HepG2 (cell line): ENCODE measurements around the gene RIMOC1. TPM values are rescaled to one million over a fixed set of nuclear protein-coding genes. Genes with fewer than 3 reads are reported as not detected.
A peak's percentile ranks its signal among the peaks of the same experiment; 100 is the strongest.

Experiments used
- EED ChIP-seq: sonication (generic); formaldehyde crosslinking; IDR thresholded peaks from 2 replicates; pipeline ENCODE4 v1.5.0; 2020; ENCODE audit warnings: mild to moderate bottlenecking, missing genetic modification reagents
- EHMT2 ChIP-seq: fragments of 200-600 bp; sonication (generic); IDR thresholded peaks from 2 replicates; pipeline ENCODE4 v1.7.0; 2017; ENCODE audit warnings: antibody characterized with exemption, low read depth, low read length, borderline replicate concordance
- FOXA3 ChIP-seq: IDR thresholded peaks from 2 replicates; pipeline ENCODE4 v1.6.1; 2016; ENCODE audit warnings: missing genetic modification reagents, missing compliant biosample characterization
- MBNL3 ChIP-seq: fragments of 250-450 bp; sonication (Bioruptor Pico); conservative IDR thresholded peaks from 2 replicates; pipeline ENCODE4 v1.8.0; 2022; ENCODE audit warnings: mild to moderate bottlenecking, inconsistent platforms
- MZF1 ChIP-seq: sonication (generic); formaldehyde crosslinking; IDR thresholded peaks from 2 replicates; pipeline ENCODE4 v1.8.1; 2023; ENCODE audit warnings: mild to moderate bottlenecking, missing genetic modification reagents, borderline replicate concordance
- RELA ChIP-seq: sonication (generic); formaldehyde crosslinking; IDR thresholded peaks from 2 replicates; pipeline ENCODE4 v1.4.0; 2020; ENCODE audit warnings: missing genetic modification reagents
- SP140L ChIP-seq: sonication (generic); formaldehyde crosslinking; IDR thresholded peaks from 2 replicates; pipeline ENCODE4 v1.4.0; 2020; ENCODE audit warnings: missing genetic modification reagents, borderline replicate concordance
- SP4 ChIP-seq: sonication (generic); formaldehyde crosslinking; IDR thresholded peaks from 2 replicates; pipeline ENCODE4 v1.8.1; 2023; ENCODE audit warnings: mild to moderate bottlenecking, missing genetic modification reagents
- WIZ ChIP-seq: sonication (generic); formaldehyde crosslinking; IDR thresholded peaks from 2 replicates; pipeline ENCODE4 v1.5.1; 2020; ENCODE audit warnings: mild to moderate bottlenecking, missing genetic modification reagents
- ZBTB1 ChIP-seq: sonication (generic); formaldehyde crosslinking; IDR thresholded peaks from 2 replicates; pipeline ENCODE4 v1.4.0; 2020; ENCODE audit warnings: missing genetic modification reagents, borderline replicate concordance
- ZMYM3 ChIP-seq: sonication (generic); formaldehyde crosslinking; IDR thresholded peaks from 2 replicates; pipeline ENCODE4 v1.5.1; 2020; ENCODE audit warnings: mild to moderate bottlenecking, missing genetic modification reagents
- ZNF282 ChIP-seq: fragments of 450-650 bp; IDR thresholded peaks from 2 replicates; pipeline ENCODE4 v1.6.1; 2018; ENCODE audit not compliant: partially characterized antibody
- ZNF703 ChIP-seq: sonication (generic); formaldehyde crosslinking; IDR thresholded peaks from 2 replicates; pipeline ENCODE4 v1.5.1; 2020; ENCODE audit warnings: missing genetic modification reagents, mild to moderate bottlenecking, moderate library complexity, borderline replicate concordance
- ZNF75D ChIP-seq: sonication (generic); formaldehyde crosslinking; IDR thresholded peaks from 2 replicates; pipeline ENCODE4 v1.8.1; 2023; ENCODE audit warnings: missing genetic modification reagents, mild to moderate bottlenecking, borderline replicate concordance
- polyA plus RNA-seq, 8 experiments: library from polyadenylated mRNA; depleted of rRNA in 3 of 8; stranded (reverse) in 7 of 8; unstranded in 1 of 8; fragments of >200 nt; fragmentation: Illumina TruSeq in 4 of 8; extraction: Trizol in 4 of 8; gene quantifications; 2 replicates each; pipeline versions ENCODE4 v1.2.1 to v1.2.3, GENCODE V29; 2011 to 2016; ENCODE audit warnings: low read depth in 4 of 8, missing spikeins in 1 of 8, mixed read lengths in 1 of 8; ENCODE audit not compliant: insufficient read depth in 1 of 8
- total RNA-seq, 5 experiments: library from RNA; depleted of rRNA; stranded (reverse); fragments of >200 nt; fragmentation: Illumina TruSeq; extraction: Trizol; gene quantifications; 2 replicates each; pipeline ENCODE4 v1.2.3, GENCODE V29; 2016; ENCODE audit warnings: low read depth in 1 of 5
- TF ChIP-seq, protein P1 (sequence below): sonication (generic); formaldehyde crosslinking; IDR thresholded peaks from 2 replicates; pipeline ENCODE4 v1.4.0; 2020; ENCODE audit warnings: missing genetic modification reagents
- TF ChIP-seq, protein P2 (sequence below): sonication (generic); formaldehyde crosslinking; IDR thresholded peaks from 2 replicates; pipeline ENCODE4 v1.5.0; 2020; ENCODE audit warnings: missing genetic modification reagents
- TF ChIP-seq, protein P3 (sequence below): sonication (generic); formaldehyde crosslinking; conservative IDR thresholded peaks from 2 replicates; pipeline ENCODE4 v1.5.0; 2020; ENCODE audit warnings: missing genetic modification reagents
- TF ChIP-seq, protein P4 (sequence below): sonication (generic); formaldehyde crosslinking; conservative IDR thresholded peaks from 2 replicates; pipeline ENCODE4 v1.8.0; 2022; ENCODE audit warnings: low read depth, missing genetic modification reagents
- TF ChIP-seq, protein P5 (sequence below): sonication (generic); formaldehyde crosslinking; IDR thresholded peaks from 2 replicates; pipeline ENCODE4 v1.4.0; 2020; ENCODE audit warnings: mild to moderate bottlenecking, missing genetic modification reagents

Gene RIMOC1
- total and polyA plus RNA-seq, 2 of the 13 experiments (the other 11 are each of a cell fraction or from before 2014, with no cell fraction given), result 16.3 to 16.9 TPM

DNA sequence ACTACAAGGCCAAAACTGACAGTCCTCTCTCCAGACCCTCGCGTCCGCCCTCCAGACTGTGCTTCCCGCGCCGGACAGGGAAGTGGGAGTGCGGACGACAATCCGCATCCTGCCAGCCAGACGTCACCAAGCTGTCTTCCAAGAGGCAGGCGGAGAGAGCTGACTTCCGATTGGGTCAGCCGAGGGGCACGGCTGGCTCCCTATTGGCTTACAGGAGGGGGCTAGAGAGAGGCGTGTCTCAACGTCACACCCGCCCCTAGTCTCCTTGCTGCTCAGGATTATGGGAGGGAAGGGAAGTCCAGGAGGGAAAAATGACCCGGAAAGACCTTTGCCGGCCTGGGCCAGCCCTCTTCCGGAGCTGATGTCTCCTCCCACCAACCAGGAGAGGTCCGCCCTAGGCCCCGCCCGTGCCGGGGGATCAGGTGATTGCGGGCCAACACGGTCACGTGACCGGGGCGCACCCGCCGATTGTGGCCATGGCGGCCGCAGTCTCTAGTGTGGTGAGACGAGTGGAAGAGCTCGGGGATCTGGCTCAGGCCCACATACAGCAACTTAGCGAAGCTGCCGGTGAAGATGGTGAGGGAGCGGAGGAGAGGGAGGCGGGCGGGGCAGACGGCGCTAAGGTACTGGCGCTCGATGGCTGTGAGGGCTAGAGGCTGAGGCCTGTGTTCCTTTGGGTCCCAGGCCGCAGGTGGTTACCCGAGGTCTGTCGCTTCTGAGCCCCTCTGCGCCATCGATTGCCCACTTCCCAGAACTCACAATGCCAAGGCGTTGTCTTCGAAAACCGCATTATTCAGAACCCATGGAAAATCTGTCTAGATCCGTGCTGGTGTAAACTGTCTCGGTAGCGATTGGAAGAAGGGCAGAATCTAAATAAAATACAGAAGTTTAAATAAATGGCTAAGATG lies at the start of gene RIMOC1 (continued):
- TF ChIP-seq, protein P1, sequence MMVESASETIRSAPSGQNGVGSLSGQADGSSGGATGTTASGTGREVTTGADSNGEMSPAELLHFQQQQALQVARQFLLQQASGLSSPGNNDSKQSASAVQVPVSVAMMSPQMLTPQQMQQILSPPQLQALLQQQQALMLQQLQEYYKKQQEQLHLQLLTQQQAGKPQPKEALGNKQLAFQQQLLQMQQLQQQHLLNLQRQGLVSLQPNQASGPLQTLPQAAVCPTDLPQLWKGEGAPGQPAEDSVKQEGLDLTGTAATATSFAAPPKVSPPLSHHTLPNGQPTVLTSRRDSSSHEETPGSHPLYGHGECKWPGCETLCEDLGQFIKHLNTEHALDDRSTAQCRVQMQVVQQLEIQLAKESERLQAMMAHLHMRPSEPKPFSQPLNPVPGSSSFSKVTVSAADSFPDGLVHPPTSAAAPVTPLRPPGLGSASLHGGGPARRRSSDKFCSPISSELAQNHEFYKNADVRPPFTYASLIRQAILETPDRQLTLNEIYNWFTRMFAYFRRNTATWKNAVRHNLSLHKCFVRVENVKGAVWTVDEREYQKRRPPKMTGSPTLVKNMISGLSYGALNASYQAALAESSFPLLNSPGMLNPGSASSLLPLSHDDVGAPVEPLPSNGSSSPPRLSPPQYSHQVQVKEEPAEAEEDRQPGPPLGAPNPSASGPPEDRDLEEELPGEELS, result peak; percentile 50; the same call in 1 of the 2 replicates
- TF ChIP-seq SP4 (CRISPR knock-in tag) (peak; percentile 87), FOXA3 (peak; percentile 38), ZNF703 (CRISPR knock-in tag) (no peak), WIZ (peak; percentile 42; the same call in 1 of the 2 replicates), SP140L (no peak; the same call in 1 of the 2 replicates), MZF1 (CRISPR knock-in tag) (0 out of 2 replicates have a peak, but pooled peaks have one; percentile 21), EED (peak; percentile 77; the same call in 1 of the 2 replicates), ZBTB1 (CRISPR knock-in tag) (no peak), EHMT2 (no peak), ZMYM3 (CRISPR knock-in tag) (no peak), RELA (CRISPR knock-in tag) (no peak), ZNF75D (CRISPR knock-in tag) (0 out of 2 replicates have a peak, but pooled peaks have one; percentile 55), MBNL3 (no peak), ZNF282 (no peak)
- TF ChIP-seq, protein P2, sequence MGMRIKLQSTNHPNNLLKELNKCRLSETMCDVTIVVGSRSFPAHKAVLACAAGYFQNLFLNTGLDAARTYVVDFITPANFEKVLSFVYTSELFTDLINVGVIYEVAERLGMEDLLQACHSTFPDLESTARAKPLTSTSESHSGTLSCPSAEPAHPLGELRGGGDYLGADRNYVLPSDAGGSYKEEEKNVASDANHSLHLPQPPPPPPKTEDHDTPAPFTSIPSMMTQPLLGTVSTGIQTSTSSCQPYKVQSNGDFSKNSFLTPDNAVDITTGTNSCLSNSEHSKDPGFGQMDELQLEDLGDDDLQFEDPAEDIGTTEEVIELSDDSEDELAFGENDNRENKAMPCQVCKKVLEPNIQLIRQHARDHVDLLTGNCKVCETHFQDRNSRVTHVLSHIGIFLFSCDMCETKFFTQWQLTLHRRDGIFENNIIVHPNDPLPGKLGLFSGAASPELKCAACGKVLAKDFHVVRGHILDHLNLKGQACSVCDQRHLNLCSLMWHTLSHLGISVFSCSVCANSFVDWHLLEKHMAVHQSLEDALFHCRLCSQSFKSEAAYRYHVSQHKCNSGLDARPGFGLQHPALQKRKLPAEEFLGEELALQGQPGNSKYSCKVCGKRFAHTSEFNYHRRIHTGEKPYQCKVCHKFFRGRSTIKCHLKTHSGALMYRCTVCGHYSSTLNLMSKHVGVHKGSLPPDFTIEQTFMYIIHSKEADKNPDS (CRISPR knock-in tag), result no peak
- TF ChIP-seq, protein P3, sequence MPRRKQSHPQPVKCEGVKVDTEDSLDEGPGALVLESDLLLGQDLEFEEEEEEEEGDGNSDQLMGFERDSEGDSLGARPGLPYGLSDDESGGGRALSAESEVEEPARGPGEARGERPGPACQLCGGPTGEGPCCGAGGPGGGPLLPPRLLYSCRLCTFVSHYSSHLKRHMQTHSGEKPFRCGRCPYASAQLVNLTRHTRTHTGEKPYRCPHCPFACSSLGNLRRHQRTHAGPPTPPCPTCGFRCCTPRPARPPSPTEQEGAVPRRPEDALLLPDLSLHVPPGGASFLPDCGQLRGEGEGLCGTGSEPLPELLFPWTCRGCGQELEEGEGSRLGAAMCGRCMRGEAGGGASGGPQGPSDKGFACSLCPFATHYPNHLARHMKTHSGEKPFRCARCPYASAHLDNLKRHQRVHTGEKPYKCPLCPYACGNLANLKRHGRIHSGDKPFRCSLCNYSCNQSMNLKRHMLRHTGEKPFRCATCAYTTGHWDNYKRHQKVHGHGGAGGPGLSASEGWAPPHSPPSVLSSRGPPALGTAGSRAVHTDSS, result 0 out of 2 replicates have a peak, but pooled peaks have one; percentile 73
- TF ChIP-seq, protein P4, sequence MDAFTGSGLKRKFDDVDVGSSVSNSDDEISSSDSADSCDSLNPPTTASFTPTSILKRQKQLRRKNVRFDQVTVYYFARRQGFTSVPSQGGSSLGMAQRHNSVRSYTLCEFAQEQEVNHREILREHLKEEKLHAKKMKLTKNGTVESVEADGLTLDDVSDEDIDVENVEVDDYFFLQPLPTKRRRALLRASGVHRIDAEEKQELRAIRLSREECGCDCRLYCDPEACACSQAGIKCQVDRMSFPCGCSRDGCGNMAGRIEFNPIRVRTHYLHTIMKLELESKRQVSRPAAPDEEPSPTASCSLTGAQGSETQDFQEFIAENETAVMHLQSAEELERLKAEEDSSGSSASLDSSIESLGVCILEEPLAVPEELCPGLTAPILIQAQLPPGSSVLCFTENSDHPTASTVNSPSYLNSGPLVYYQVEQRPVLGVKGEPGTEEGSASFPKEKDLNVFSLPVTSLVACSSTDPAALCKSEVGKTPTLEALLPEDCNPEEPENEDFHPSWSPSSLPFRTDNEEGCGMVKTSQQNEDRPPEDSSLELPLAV (CRISPR knock-in tag), result no peak
- TF ChIP-seq, protein P5, sequence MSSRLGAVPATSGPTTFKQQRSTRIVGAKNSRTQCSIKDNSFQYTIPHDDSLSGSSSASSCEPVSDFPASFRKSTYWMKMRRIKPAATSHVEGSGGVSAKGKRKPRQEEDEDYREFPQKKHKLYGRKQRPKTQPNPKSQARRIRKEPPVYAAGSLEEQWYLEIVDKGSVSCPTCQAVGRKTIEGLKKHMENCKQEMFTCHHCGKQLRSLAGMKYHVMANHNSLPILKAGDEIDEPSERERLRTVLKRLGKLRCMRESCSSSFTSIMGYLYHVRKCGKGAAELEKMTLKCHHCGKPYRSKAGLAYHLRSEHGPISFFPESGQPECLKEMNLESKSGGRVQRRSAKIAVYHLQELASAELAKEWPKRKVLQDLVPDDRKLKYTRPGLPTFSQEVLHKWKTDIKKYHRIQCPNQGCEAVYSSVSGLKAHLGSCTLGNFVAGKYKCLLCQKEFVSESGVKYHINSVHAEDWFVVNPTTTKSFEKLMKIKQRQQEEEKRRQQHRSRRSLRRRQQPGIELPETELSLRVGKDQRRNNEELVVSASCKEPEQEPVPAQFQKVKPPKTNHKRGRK, result no peak; the same call in 1 of the 2 replicates
